Measurements from ENCODE around the gene MARCHF6. TPM values are rescaled to one million over a fixed set of nuclear protein-coding genes. Genes with fewer than 3 reads are reported as not detected.
"Not testable (repeated sequence)": the region's sequence is repeated elsewhere in the genome, so short reads cannot be mapped to it uniquely, and the experiment has no call there.

MARCHF6 gene
- total RNA-seq, 1 donor from 2014 or later = 245 TPM

GRCh38 chr5:10376544-10376943 is 23.0 kb downstream of the MARCHF6 start:
- DNase-seq = no peak

GRCh38 chr5:10377081-10377480 is 23.6 kb downstream of the MARCHF6 start:
- no peak for DNase-seq

GRCh38 chr5:10381803-10382202 is 28.3 kb downstream of the MARCHF6 start:
- DNase-seq = no peak

GRCh38 chr5:10384483-10384882 is 31.0 kb downstream of the MARCHF6 start:
- no peak for DNase-seq

GRCh38 chr5:10387690-10388089 is 34.2 kb downstream of the MARCHF6 start:
- no peak for DNase-seq

- no peak for DNase-seq
These were observed 37.6 kb downstream of the MARCHF6 start for GRCh38 chr5:10391130-10391529.

GRCh38 chr5:10392567-10393328 is 39.3 kb downstream of the MARCHF6 start:
- not testable (repeated sequence) for DNase-seq

- DNase-seq = no peak
These were observed 40.0 kb downstream of the MARCHF6 start for GRCh38 chr5:10393491-10393890.

- DNase-seq = no peak
These were observed 43.1 kb downstream of the MARCHF6 start for GRCh38 chr5:10396552-10396951.

GRCh38 chr5:10399839-10400238 is 46.3 kb downstream of the MARCHF6 start:
- DNase-seq = no peak

- no peak for DNase-seq
These were observed 46.9 kb downstream of the MARCHF6 start for GRCh38 chr5:10400411-10400810.

GRCh38 chr5:10400831-10401230 is 47.3 kb downstream of the MARCHF6 start:
- DNase-seq = no peak

- DNase-seq = no peak
These were observed 48.0 kb downstream of the MARCHF6 start for GRCh38 chr5:10401498-10401897.

Small RNA genes lying within 50 kb of the gene (small RNA-seq; reads per million reads assigned to genes)
- gene RF00019 = not detected

Other genes starting within 250 kb of the MARCHF6 start
- gene ATPSCKMT, start 103.8 kb upstream of the MARCHF6 start, total RNA-seq = 44.0 TPM
- 271 TPM for gene CCT5, start 103.4 kb upstream of the MARCHF6 start, total RNA-seq
- gene CMBL, start 45.8 kb upstream of the MARCHF6 start, total RNA-seq = 3.9 TPM
- 1.9 TPM for gene ROPN1L, start 88.2 kb downstream of the MARCHF6 start, total RNA-seq
- 4.2 TPM for gene ANKRD33B, start 210.4 kb downstream of the MARCHF6 start, total RNA-seq